ENCODE data around the gene URGCP. TPM values are rescaled to one million over a fixed set of nuclear protein-coding genes. Genes with fewer than 3 reads are reported as not detected.

Gene URGCP
- total RNA-seq, 1 experiment from 2014 or later: 30.7 TPM

GRCh38 chr7:43943417-43944187 is 37.2 kb upstream of the URGCP start:
- Mint-ChIP-seq H3K4me1 (peaks cover 4 to 14% of the 10 kb centered on the region in 2 experiments; a peak in 3 of 4 replicates), H3K27me3 (ENCODE audit: low read depth) (no peaks in the 10 kb centered on the region; the same call in 1 of the 2 replicates), H3K36me3 (ENCODE audit: insufficient read depth in 1 of 3, low read depth in 3 of 3) (peaks cover 0 to 5% (median 0%) of the 10 kb centered on the region in 3 experiments; a peak in 1 of 7 replicates), H3K4me3 (no peak overlapping the region), H3K27ac (no peak overlapping the region; a peak in 1 of 7 replicates), H3K9me3 (no peaks in the 10 kb centered on the region)
- no peak overlapping the region for H3K27ac ChIP-seq (ENCODE audit: insufficient read length, low read depth, low read length)
- H2BK5ac ChIP-seq (ENCODE audit: insufficient read length, low read length): no peak overlapping the region
- TF ChIP-seq CTCF (conservative IDR thresholded peaks at IDR 0.05): no peak
- H3K9me3 ChIP-seq (ENCODE audit: control insufficient read depth, low read depth, low read length): no peaks in the 10 kb centered on the region
- no peak overlapping the region for H3K14ac ChIP-seq (ENCODE audit: insufficient read depth, low read length)
- H2BK12ac ChIP-seq (ENCODE audit: insufficient read length, low read depth, low read length): no peak overlapping the region
- H3K23ac ChIP-seq (ENCODE audit: insufficient read length, low read depth, low read length): no peak overlapping the region
- no peaks in the 10 kb centered on the region for H3K27me3 ChIP-seq (ENCODE audit: insufficient read depth, low read length)
- H3K56ac ChIP-seq (ENCODE audit: insufficient read length, low read depth, low read length): no peak overlapping the region
- no peak overlapping the region for H4K91ac ChIP-seq (ENCODE audit: insufficient read length, low read depth, low read length)
- H3K9ac ChIP-seq (ENCODE audit: extremely low read depth, insufficient read length, low read length): no peak overlapping the region
- no peak overlapping the region for H2BK20ac ChIP-seq (ENCODE audit: low read depth, low read length, poor library complexity, severe bottlenecking)
- no peaks in the 10 kb centered on the region for H3K79me1 ChIP-seq (ENCODE audit: insufficient read depth, low read depth, low read length, poor library complexity, severe bottlenecking)
- no peak overlapping the region for H3K18ac ChIP-seq (ENCODE audit: insufficient read length, low read depth, low read length)
- DNase-seq: no peak
- H3T11ph ChIP-seq (ENCODE audit: low read length): no peak overlapping the region
- no peak overlapping the region for H2AFZ ChIP-seq (ENCODE audit: low read length)
- no peak overlapping the region for H3K4ac ChIP-seq (ENCODE audit: low read depth, low read length)
- no peak overlapping the region for H2AK5ac ChIP-seq (ENCODE audit: insufficient read length, low read length)
- H2BK15ac ChIP-seq (ENCODE audit: low read depth, low read length): no peak overlapping the region
- H3K79me2 ChIP-seq (ENCODE audit: insufficient read depth, low read length): no peaks in the 10 kb centered on the region; the same call in 1 of the 2 replicates
- no peaks in the 10 kb centered on the region for H4K20me1 ChIP-seq (ENCODE audit: control insufficient read depth, insufficient read depth, insufficient read length)
- H4K5ac ChIP-seq (ENCODE audit: insufficient read length, low read depth, low read length): no peak overlapping the region
- H4K8ac ChIP-seq (replicated peaks; ENCODE audit: insufficient read length, low read depth, low read length): no peak overlapping the region
- WGBS (ENCODE audit: extremely low coverage, insufficient read length, low lambda C conversion rate): no CpG with 5 or more reads among the region's 13 CpGs
- H2BK120ac ChIP-seq (ENCODE audit: low read depth, low read length, poor library complexity, severe bottlenecking): no peak overlapping the region
- peaks cover 4% of the 10 kb centered on the region; the same call in 1 of the 2 replicates for H3K4me1 ChIP-seq (ENCODE audit: insufficient read depth, low read length)
- H3K4me2 ChIP-seq (ENCODE audit: insufficient read depth, insufficient read length, low read length): no peak overlapping the region
- H3K23me2 ChIP-seq (ENCODE audit: insufficient read length, low read depth, low read length, poor library complexity, severe bottlenecking): no peaks in the 10 kb centered on the region

All from H9 (cell line).